BJ (cell line): ENCODE data around the gene MPP3. TPM values are rescaled to one million over a fixed set of nuclear protein-coding genes. Genes with fewer than 3 reads are reported as not detected.

Experiments
- CTCF ChIA-PET: fragments of 350-600 bp; formaldehyde crosslinking; extraction: SDS; loops from one replicate; lab custom pipeline; 2021; ENCODE audit warnings: antibody characterized with exemption, inconsistent platforms; lab: Yijun Ruan, JAX
- POLR2A ChIA-PET: fragments of 300-600 bp; sonication (Branson Sonifier 250); formaldehyde crosslinking; extraction: SDS; loops from one replicate; lab custom pipeline; 2021; ENCODE audit warnings: antibody characterized with exemption; lab: Charles Lee
- DNase-seq: peaks from one replicate; pipeline ENCODE4 v3.0.0-alpha.2; 2011; ENCODE audit warnings: low read depth
- H3K27me3 ChIP-seq: 2 replicates; pipeline ENCODE4 v1.6.0; 2011; ENCODE audit warnings: low read length; ENCODE audit not compliant: control insufficient read depth, insufficient read depth
- H3K36me3 ChIP-seq: 2 replicates; pipeline ENCODE4 v1.5.1; 2011; ENCODE audit warnings: low read length; ENCODE audit not compliant: control insufficient read depth, insufficient read depth
- H3K4me3 ChIP-seq: 2 replicates; pipeline ENCODE4 v1.5.1; 2011; ENCODE audit warnings: low read depth, mild to moderate bottlenecking, control low read depth, low read length
- CTCF ChIP-seq: IDR thresholded peaks from 2 replicates; pipeline ENCODE4 v1.5.1; 2011; ENCODE audit warnings: low read depth, mild to moderate bottlenecking, control low read depth, inconsistent platforms, low read length, moderate library complexity; ENCODE audit not compliant: insufficient read depth
- polyA plus RNA-seq: library from polyadenylated mRNA; depleted of rRNA; stranded (reverse); fragments of >200 nt; gene quantifications from 2 replicates; pipeline ENCODE4 v1.2.3, GENCODE V29; 2011

Gene MPP3
- polyA plus RNA-seq, 1 experiment = 7.9 TPM

GRCh38 chr17:43759836-43760235 is 73.1 kb downstream of the MPP3 start:
- POLR2A ChIA-PET = no interaction called here
- no peak for TF ChIP-seq CTCF

GRCh38 chr17:43758497-43759174 is 74.3 kb downstream of the MPP3 start, which contains the start of gene SOST:
Gene SOST (minus strand): TSS chr17:43758791. CDS start chr17:43758741, 50 bp downstream.
- H3K36me3 ChIP-seq = no peaks in the 10 kb centered on the region
- ChIA-PET CTCF (interaction anchor here (0.7 to 19.9 kb wide), 9 partner anchors 8 to 972 kb away, joined by 3 to 784 read pairs (median 10); no protein-coding TSS in a partner anchor), POLR2A (no interaction called here)
- no peak for DNase-seq
- H3K27me3 ChIP-seq = peaks cover 21% of the 10 kb centered on the region
- no peak within 1 kb of the TSS for H3K4me3 ChIP-seq
- no peak for TF ChIP-seq CTCF

More at GRCh38 chr17:43759836-43760235, 73.1 kb downstream of the MPP3 start:
- Histone ChIP-seq H3K4me3 (no peak overlapping the region), H3K36me3 (no peaks in the 10 kb centered on the region), H3K27me3 (peaks cover 18% of the 10 kb centered on the region)
- CTCF ChIA-PET = interaction anchor here (0.6 to 19.9 kb wide), 24 partner anchors 10 to 251 kb away, joined by 3 to 784 read pairs (median 4); no protein-coding TSS in a partner anchor
- DNase-seq = no peak

GRCh38 chr17:43758086-43758485 is 74.9 kb downstream of the MPP3 start:
- no peak for TF ChIP-seq CTCF
- Histone ChIP-seq H3K36me3 (no peaks in the 10 kb centered on the region), H3K27me3 (peaks cover 21% of the 10 kb centered on the region), H3K4me3 (no peak overlapping the region)
- no peak for DNase-seq
- CTCF ChIA-PET = interaction anchor here (0.7 to 19.9 kb wide), 5 partner anchors 9 to 58 kb away, joined by 3 to 784 read pairs (median 12); no protein-coding TSS in a partner anchor
- POLR2A ChIA-PET = no interaction called here

- CTCF ChIA-PET = interaction anchor here (0.7 to 19.9 kb wide), 3 partner anchors 10 to 57 kb away, joined by 3 to 784 read pairs (median 20); no protein-coding TSS in a partner anchor
- H3K27me3 ChIP-seq = peaks cover 21% of the 10 kb centered on the region
Measured at GRCh38 chr17:43757171-43757660, 75.7 kb downstream of the MPP3 start.

More at GRCh38 chr17:43757171-43757660, 75.7 kb downstream of the MPP3 start:
- DNase-seq = no peak
- TF ChIP-seq CTCF = no peak
- Histone ChIP-seq H3K4me3 (no peak overlapping the region), H3K36me3 (no peaks in the 10 kb centered on the region)
- POLR2A ChIA-PET = no interaction called here
